ENCODE measurements around the gene DSCAML1. TPM values are rescaled to one million over a fixed set of nuclear protein-coding genes. Genes with fewer than 3 reads are reported as not detected.

DSCAML1 gene
- total and polyA plus RNA-seq, 7 experiments from 2014 or later, result 0.17 to 1.3 (median 0.60) TPM; not detected in 2

DNA sequence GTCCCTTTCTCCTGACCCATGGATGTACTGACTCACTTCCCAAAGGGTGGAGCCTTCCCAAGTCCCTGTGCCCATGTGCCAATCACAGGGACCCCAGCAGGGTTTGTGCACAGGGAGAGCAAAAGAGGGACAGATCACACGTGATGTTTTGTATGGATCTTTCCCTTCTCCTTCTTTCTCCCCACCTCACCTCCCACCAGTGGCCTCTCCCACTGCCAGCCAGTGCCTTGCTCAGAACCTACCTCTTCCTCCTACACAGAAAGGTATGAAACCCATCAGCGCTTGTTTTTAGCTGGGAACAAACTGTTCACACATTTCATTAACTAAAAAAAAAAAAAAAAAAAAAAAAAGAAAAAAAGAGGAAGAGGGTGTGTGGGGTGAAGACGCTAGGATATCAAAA, 112.9 kb downstream of the DSCAML1 start:
- Histone ChIP-seq H3K4me3 (ENCODE audit: low read length) (no peak overlapping the region), H3K36me3 (ENCODE audit: control insufficient read depth in 2 of 3, insufficient read depth in 3 of 3, low read length in 3 of 3) (no peaks in the 10 kb centered on the region), H3K27ac (ENCODE audit: low read depth, low read length) (no peak overlapping the region), H3K4me1 (ENCODE audit: control insufficient read depth in 2 of 2, insufficient read depth in 2 of 2, low read length in 2 of 2) (no peaks in the 10 kb centered on the region), H3K27me3 (ENCODE audit: control insufficient read depth in 2 of 2, insufficient read depth in 2 of 2, low read length in 2 of 2) (no peaks in the 10 kb centered on the region), H3K9me3 (ENCODE audit: control insufficient read depth in 2 of 3, low read length in 3 of 3) (no peaks in the 10 kb centered on the region)
- ChIA-PET POLR2A (no interaction called here), CTCF (no interaction called here)
- no peak for DNase-seq
- Mint-ChIP-seq H3K9me3 (no peaks in the 10 kb centered on the region), H3K36me3 (no peaks in the 10 kb centered on the region), H3K4me1 (peaks cover 0 to 4% (median 0%) of the 10 kb centered on the region in 7 donors), H3K27ac (no peak overlapping the region), H3K27me3 (peaks cover 0 to 7% (median 3%) of the 10 kb centered on the region in 5 donors), H3K4me3 (no peak overlapping the region)
- intact Hi-C loops (cut with micrococcal nuclease), result no loop called here
- ATAC-seq, result no peak

DNA sequence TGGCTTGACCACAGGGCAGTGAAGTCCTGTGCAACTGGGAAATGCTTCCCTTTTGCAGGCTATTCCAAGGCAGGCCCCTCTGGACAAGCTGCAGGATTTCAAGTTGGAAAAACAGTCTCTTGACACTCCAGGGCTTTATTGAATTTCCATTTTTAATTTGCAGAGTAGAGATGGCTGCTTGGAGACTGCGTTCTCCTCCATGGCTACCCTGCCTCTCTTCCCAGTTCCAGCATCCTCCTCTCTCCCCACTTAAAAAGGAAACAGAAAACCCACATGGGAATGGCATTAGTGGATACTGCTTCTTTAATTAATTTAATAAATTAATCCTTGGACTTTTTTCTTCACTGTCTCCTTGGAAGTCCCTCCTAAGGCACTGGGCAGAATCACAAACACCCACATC, 115.6 kb downstream of the DSCAML1 start:
- intact Hi-C loops (cut with micrococcal nuclease), result no loop called here
- H3K9me3 ChIP-seq (ENCODE audit: control insufficient read depth in 2 of 3, low read length in 3 of 3), result no peaks in the 10 kb centered on the region
- no peaks in the 10 kb centered on the region for H3K27me3 ChIP-seq (ENCODE audit: control insufficient read depth in 2 of 2, insufficient read depth in 2 of 2, low read length in 2 of 2)
- ATAC-seq (no peak), DNase-seq (no peak)
- POLR2A ChIA-PET, result no interaction called here
- H3K4me3 Mint-ChIP-seq, result no peak overlapping the region
- peaks cover 0 to 4% (median 0%) of the 10 kb centered on the region in 7 donors for H3K4me1 Mint-ChIP-seq
- H3K27me3 Mint-ChIP-seq, result peaks cover 0 to 6% (median 0%) of the 10 kb centered on the region in 5 donors
- no peak overlapping the region for H3K27ac ChIP-seq (ENCODE audit: low read depth, low read length)
- H3K36me3 Mint-ChIP-seq, result no peaks in the 10 kb centered on the region
- no peaks in the 10 kb centered on the region for H3K9me3 Mint-ChIP-seq
- no peaks in the 10 kb centered on the region for H3K4me1 ChIP-seq (ENCODE audit: control insufficient read depth in 2 of 2, insufficient read depth in 2 of 2, low read length in 2 of 2)
- CTCF ChIA-PET, result no interaction called here
- H3K36me3 ChIP-seq (ENCODE audit: control insufficient read depth in 2 of 3, insufficient read depth in 3 of 3, low read length in 3 of 3), result no peaks in the 10 kb centered on the region
- H3K27ac Mint-ChIP-seq, result no peak overlapping the region
- no peak overlapping the region for H3K4me3 ChIP-seq (ENCODE audit: low read length)

DNA sequence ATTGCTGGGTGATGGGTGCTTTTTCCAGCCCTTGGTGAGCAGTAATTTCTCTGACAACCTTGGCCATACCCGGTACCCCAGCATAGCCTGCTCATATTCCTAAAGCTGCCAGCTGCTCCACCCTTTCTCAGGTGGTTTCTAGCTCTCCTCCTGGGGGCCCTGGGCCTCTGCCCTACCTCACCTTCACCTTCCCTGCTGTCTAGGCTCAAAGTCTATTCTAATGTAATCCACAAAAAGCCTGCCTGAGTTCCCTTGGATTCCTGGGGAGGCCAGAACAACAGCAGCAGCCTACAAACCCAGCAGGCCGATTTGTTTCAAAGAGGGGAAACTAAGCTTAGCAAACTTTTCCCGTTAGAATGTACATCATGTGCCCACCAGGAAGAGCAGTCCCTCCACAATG, 117.6 kb downstream of the DSCAML1 start:
- CTCF ChIA-PET, result no interaction called here
- intact Hi-C loops (cut with micrococcal nuclease), result no loop called here
- Mint-ChIP-seq H3K27me3 (peaks cover 0 to 11% (median 0%) of the 10 kb centered on the region in 5 donors), H3K9me3 (no peaks in the 10 kb centered on the region), H3K4me3 (no peak overlapping the region), H3K36me3 (no peaks in the 10 kb centered on the region), H3K27ac (no peak overlapping the region), H3K4me1 (peaks cover 0 to 12% (median 0%) of the 10 kb centered on the region in 7 donors)
- no peaks in the 10 kb centered on the region for H3K27me3 ChIP-seq (ENCODE audit: control insufficient read depth in 2 of 2, insufficient read depth in 2 of 2, low read length in 2 of 2)
- H3K27ac ChIP-seq (ENCODE audit: low read depth, low read length), result no peak overlapping the region
- no peaks in the 10 kb centered on the region for H3K36me3 ChIP-seq (ENCODE audit: control insufficient read depth in 2 of 3, insufficient read depth in 3 of 3, low read length in 3 of 3)
- no peaks in the 10 kb centered on the region for H3K9me3 ChIP-seq (ENCODE audit: control insufficient read depth in 2 of 3, low read length in 3 of 3)
- no peaks in the 10 kb centered on the region for H3K4me1 ChIP-seq (ENCODE audit: control insufficient read depth in 2 of 2, insufficient read depth in 2 of 2, low read length in 2 of 2)
- ATAC-seq, result no peak
- POLR2A ChIA-PET, result no interaction called here
- DNase-seq, result no peak
- H3K4me3 ChIP-seq (ENCODE audit: low read length), result no peak overlapping the region

DNA sequence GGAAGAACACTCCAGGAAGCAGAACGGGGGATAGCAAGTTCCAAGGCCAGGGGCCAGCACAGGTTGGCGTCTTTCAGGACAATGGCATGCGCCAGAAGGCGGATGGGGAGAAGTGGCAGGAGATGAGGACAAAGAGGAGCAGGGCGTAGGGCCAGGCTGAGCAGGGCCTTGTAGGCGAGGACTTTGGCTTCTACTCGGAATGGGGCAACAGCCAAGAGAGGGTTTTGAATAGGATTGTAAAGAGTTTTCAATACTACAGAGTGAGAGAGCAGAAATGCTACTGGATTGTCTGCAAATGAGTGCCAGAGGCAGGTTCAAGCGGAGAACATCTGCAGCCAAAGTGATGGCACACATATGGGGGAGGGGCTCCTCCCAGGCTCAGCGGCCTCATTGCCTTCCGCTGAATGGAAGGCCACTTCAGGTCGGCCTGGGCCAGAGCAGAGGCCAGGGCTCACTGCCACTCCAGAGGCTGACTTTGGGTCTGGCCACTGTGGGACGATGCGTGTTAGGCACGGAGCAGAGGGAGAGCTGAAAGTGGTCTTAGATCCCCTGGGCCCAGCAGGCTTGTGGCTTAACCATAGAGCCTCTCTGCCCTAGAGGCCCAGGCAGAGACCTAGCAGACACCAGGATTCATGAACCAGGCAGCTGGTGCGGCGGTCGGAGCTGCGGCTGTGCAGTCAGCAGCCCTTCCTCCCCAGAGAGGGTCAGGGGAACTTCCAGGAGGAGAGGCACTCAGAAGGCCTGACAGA, 118.2 kb downstream of the DSCAML1 start:
- Mint-ChIP-seq H3K27me3 (peaks cover 0 to 11% (median 0%) of the 10 kb centered on the region in 5 donors), H3K4me3 (no peak overlapping the region), H3K27ac (no peak overlapping the region), H3K9me3 (no peaks in the 10 kb centered on the region), H3K4me1 (peaks cover 0 to 12% (median 0%) of the 10 kb centered on the region in 7 donors), H3K36me3 (no peaks in the 10 kb centered on the region)
- no peak overlapping the region for H3K27ac ChIP-seq (ENCODE audit: low read depth, low read length)
- no peak for DNase-seq
- H3K9me3 ChIP-seq (ENCODE audit: control insufficient read depth in 2 of 3, low read length in 3 of 3), result no peaks in the 10 kb centered on the region
- H3K4me1 ChIP-seq (ENCODE audit: control insufficient read depth in 2 of 2, insufficient read depth in 2 of 2, low read length in 2 of 2), result no peaks in the 10 kb centered on the region
- no peak overlapping the region for H3K4me3 ChIP-seq (ENCODE audit: low read length)
- POLR2A ChIA-PET, result no interaction called here
- peak; percentile 22 for ATAC-seq
- intact Hi-C loops (cut with micrococcal nuclease), result no loop called here
- no peaks in the 10 kb centered on the region for H3K27me3 ChIP-seq (ENCODE audit: control insufficient read depth in 2 of 2, insufficient read depth in 2 of 2, low read length in 2 of 2)
- CTCF ChIA-PET, result no interaction called here
- H3K36me3 ChIP-seq (ENCODE audit: control insufficient read depth in 2 of 3, insufficient read depth in 3 of 3, low read length in 3 of 3), result no peaks in the 10 kb centered on the region

DNA sequence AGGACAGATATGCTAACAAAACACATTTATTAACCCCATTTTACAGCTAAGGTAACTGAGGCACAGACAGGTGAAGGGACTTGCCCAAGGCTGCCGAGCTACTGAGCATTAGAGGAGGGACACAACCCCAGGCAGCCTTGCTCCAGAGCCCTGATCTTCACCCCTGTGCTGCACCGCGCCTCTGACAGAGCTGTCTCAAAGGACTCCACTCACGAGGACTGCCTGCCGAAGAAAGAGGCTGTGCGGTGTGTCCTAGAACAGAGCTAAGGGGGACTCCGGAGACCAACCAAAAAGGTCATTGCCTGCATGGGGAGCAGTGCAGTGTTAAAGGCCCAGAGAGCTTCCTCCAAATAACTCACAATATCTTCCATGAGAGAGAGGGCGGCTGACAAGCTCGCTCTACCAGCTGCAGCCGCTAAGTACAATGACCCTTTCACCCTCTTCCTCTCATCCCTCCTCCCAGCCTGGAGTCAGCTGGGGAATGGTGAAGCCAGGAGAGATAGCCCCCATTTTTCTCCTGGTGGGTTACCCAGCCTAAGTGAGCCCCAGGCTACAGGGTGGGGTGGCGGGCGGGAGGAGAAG, 119.2 kb downstream of the DSCAML1 start:
- H3K36me3 ChIP-seq (ENCODE audit: control insufficient read depth in 2 of 3, insufficient read depth in 3 of 3, low read length in 3 of 3), result no peaks in the 10 kb centered on the region
- DNase-seq (no peak), ATAC-seq (no peak)
- H3K36me3 Mint-ChIP-seq, result no peaks in the 10 kb centered on the region
- no peaks in the 10 kb centered on the region for H3K4me1 ChIP-seq (ENCODE audit: control insufficient read depth in 2 of 2, insufficient read depth in 2 of 2, low read length in 2 of 2)
- CTCF ChIA-PET, result no interaction called here
- no peaks in the 10 kb centered on the region for H3K9me3 Mint-ChIP-seq
- no peak overlapping the region for H3K4me3 Mint-ChIP-seq
- POLR2A ChIA-PET, result no interaction called here
- H3K4me3 ChIP-seq (ENCODE audit: low read length), result no peak overlapping the region
- H3K27ac ChIP-seq (ENCODE audit: low read depth, low read length), result no peak overlapping the region
- intact Hi-C loops (cut with micrococcal nuclease), result no loop called here
- peaks cover 0 to 12% (median 0%) of the 10 kb centered on the region in 7 donors for H3K4me1 Mint-ChIP-seq
- H3K27me3 Mint-ChIP-seq, result peaks cover 0 to 11% (median 0%) of the 10 kb centered on the region in 5 donors
- no peak overlapping the region for H3K27ac Mint-ChIP-seq
- H3K9me3 ChIP-seq (ENCODE audit: control insufficient read depth in 2 of 3, low read length in 3 of 3), result no peaks in the 10 kb centered on the region
- H3K27me3 ChIP-seq (ENCODE audit: control insufficient read depth in 2 of 2, insufficient read depth in 2 of 2, low read length in 2 of 2), result no peaks in the 10 kb centered on the region

DNA sequence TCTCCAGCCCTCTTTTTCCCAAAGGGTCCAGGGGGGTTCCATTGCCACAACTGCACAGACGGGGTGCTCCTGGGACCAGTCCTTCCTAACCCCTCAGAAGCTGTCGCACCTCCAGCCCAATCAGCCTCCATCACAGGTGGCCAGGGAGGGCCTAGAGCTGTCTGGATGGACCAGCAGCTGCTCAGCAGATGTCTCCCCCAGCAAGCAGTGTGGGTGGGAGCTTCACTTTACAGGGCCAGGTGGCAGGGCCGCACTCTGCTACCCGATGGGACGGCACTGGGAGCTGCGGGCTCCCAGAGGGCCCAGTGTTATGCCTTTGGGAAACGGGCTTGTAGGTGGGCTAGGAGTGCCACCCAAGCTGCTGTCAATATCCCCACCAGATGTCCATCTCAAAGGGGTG, 120.5 kb downstream of the DSCAML1 start:
- no peak overlapping the region for H3K4me3 ChIP-seq (ENCODE audit: low read length)
- H3K9me3 ChIP-seq (ENCODE audit: control insufficient read depth in 2 of 3, low read length in 3 of 3), result no peaks in the 10 kb centered on the region
- ATAC-seq (no peak), DNase-seq (no peak)
- H3K4me1 ChIP-seq (ENCODE audit: control insufficient read depth in 2 of 2, insufficient read depth in 2 of 2, low read length in 2 of 2), result no peaks in the 10 kb centered on the region
- Mint-ChIP-seq H3K4me1 (peaks cover 0 to 12% (median 0%) of the 10 kb centered on the region in 7 donors), H3K4me3 (no peak overlapping the region), H3K27me3 (peaks cover 0 to 11% (median 0%) of the 10 kb centered on the region in 5 donors), H3K9me3 (no peaks in the 10 kb centered on the region), H3K27ac (no peak overlapping the region), H3K36me3 (no peaks in the 10 kb centered on the region)
- CTCF ChIA-PET, result no interaction called here
- intact Hi-C loops (cut with micrococcal nuclease), result no loop called here
- H3K27ac ChIP-seq (ENCODE audit: low read depth, low read length), result no peak overlapping the region
- H3K27me3 ChIP-seq (ENCODE audit: control insufficient read depth in 2 of 2, insufficient read depth in 2 of 2, low read length in 2 of 2), result no peaks in the 10 kb centered on the region
- POLR2A ChIA-PET, result no interaction called here
- no peaks in the 10 kb centered on the region for H3K36me3 ChIP-seq (ENCODE audit: control insufficient read depth in 2 of 3, insufficient read depth in 3 of 3, low read length in 3 of 3)

DNA sequence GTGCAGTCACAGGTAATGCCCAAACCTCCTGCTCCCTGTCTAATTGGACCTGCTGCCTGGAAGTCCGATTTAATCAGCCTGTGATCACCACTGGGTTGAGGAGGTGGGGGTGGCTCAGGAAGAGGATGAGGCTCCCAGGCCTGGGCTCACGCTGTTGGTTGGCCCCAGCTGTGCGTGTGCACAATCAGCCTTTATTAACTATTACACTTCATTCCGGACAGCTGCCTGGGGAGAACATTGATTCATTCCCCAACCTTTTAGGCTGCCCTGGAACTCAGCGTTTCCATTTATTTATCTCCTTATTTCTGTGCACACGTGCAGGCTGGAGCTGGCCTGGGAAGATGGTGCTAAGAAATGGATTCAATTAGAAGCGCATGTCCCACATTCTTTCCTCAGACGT, 123.4 kb downstream of the DSCAML1 start:
- intact Hi-C loops (cut with micrococcal nuclease), result no loop called here
- peaks cover 0 to 18% (median 0%) of the 10 kb centered on the region in 7 donors for H3K4me1 Mint-ChIP-seq
- POLR2A ChIA-PET, result no interaction called here
- H3K4me3 Mint-ChIP-seq, result no peak overlapping the region
- Histone ChIP-seq H3K4me1 (ENCODE audit: control insufficient read depth in 2 of 2, insufficient read depth in 2 of 2, low read length in 2 of 2) (no peaks in the 10 kb centered on the region), H3K4me3 (ENCODE audit: low read length) (no peak overlapping the region), H3K27me3 (ENCODE audit: control insufficient read depth in 2 of 2, insufficient read depth in 2 of 2, low read length in 2 of 2) (no peaks in the 10 kb centered on the region), H3K27ac (ENCODE audit: low read depth, low read length) (no peak overlapping the region), H3K9me3 (ENCODE audit: control insufficient read depth in 2 of 3, low read length in 3 of 3) (no peaks in the 10 kb centered on the region), H3K36me3 (ENCODE audit: control insufficient read depth in 2 of 3, insufficient read depth in 3 of 3, low read length in 3 of 3) (no peaks in the 10 kb centered on the region)
- no peaks in the 10 kb centered on the region for H3K36me3 Mint-ChIP-seq
- CTCF ChIA-PET, result no interaction called here
- ATAC-seq (no peak), DNase-seq (no peak)
- no peaks in the 10 kb centered on the region for H3K9me3 Mint-ChIP-seq
- no peak overlapping the region for H3K27ac Mint-ChIP-seq
- H3K27me3 Mint-ChIP-seq, result peaks cover 0 to 13% (median 0%) of the 10 kb centered on the region in 5 donors
